Measurements from ENCODE around the gene CHPT1. TPM values are rescaled to one million over a fixed set of nuclear protein-coding genes. Genes with fewer than 3 reads are reported as not detected.
A peak's percentile ranks its signal among the peaks of the same experiment; 100 is the strongest.

Gene CHPT1
- total and polyA plus RNA-seq, 9 of the 15 experiments (the other 6 are each of a cell fraction or from before 2014, with no cell fraction given) = 15.3 to 210 (median 91.9) TPM

GRCh38 chr12:101696251-101697196 is 916 bp upstream of the CHPT1 start (continued):
- TF ChIP-seq CHD7 (IDR thresholded peaks at IDR 0.05; ENCODE audit: low read depth, low read length) = no peak
- TF ChIP-seq TCF7L2 (IDR thresholded peaks at IDR 0.05; ENCODE audit: low read depth, low read length) = no peak
- TF ChIP-seq BRF1 (IDR thresholded peaks at IDR 0.05; ENCODE audit: borderline replicate concordance, extremely low read depth, insufficient read length) = no peak
- no peak for TF ChIP-seq SRF (CRISPR knock-in tag; IDR thresholded peaks at IDR 0.05)
- no peak for TF ChIP-seq ARID2 (IDR thresholded peaks at IDR 0.05)
- no peak for TF ChIP-seq KAT8 (IDR thresholded peaks at IDR 0.05; ENCODE audit: low read depth)
- TF ChIP-seq PCBP1 (IDR thresholded peaks at IDR 0.05; ENCODE audit: low read depth, low read length, poor library complexity, severe bottlenecking) = no peak
- TF ChIP-seq HNRNPH1 (optimal IDR thresholded peaks at IDR 0.05; ENCODE audit: low read depth, low read length) = no peak
- peak; percentile 45; the same call in 1 of the 2 replicates for TF ChIP-seq ZNF24 (IDR thresholded peaks at IDR 0.05)
- no peak for TF ChIP-seq ELF2 (CRISPR knock-in tag; IDR thresholded peaks at IDR 0.05)
- TF ChIP-seq HEY1 (CRISPR knock-in tag; IDR thresholded peaks at IDR 0.05; ENCODE audit: borderline replicate concordance) = no peak
- TF ChIP-seq RBM15 (IDR thresholded peaks at IDR 0.05; ENCODE audit: insufficient read depth, low read length) = no peak
- TF ChIP-seq NR2F6 (CRISPR knock-in tag; IDR thresholded peaks at IDR 0.05) = no peak
- no peak for TF ChIP-seq TRIM28 (IDR thresholded peaks at IDR 0.05)
- peak; percentile 79 for TF ChIP-seq JUND (IDR thresholded peaks at IDR 0.05; ENCODE audit: borderline replicate concordance, low read depth, low read length)
- TF ChIP-seq JUND (tag; IDR thresholded peaks at IDR 0.05; ENCODE audit: borderline replicate concordance, low read depth, low read length) = peak; percentile 64; the same call in 1 of the 3 replicates
- TF ChIP-seq STAT5A (IDR thresholded peaks at IDR 0.05; ENCODE audit: borderline replicate concordance, low read length) = peak; percentile 89

Data from K562 (cell line).